HG03460 (cell line): ENCODE measurements around the gene KIRREL3.

ENCODE experiments used
- ATAC-seq: cut with Tn5 transposase; IDR thresholded peaks from one replicate; pipeline ENCODE4 v1.9.1; 2021; ENCODE audit not compliant: unreplicated experiment

KIRREL3 gene

DNA sequence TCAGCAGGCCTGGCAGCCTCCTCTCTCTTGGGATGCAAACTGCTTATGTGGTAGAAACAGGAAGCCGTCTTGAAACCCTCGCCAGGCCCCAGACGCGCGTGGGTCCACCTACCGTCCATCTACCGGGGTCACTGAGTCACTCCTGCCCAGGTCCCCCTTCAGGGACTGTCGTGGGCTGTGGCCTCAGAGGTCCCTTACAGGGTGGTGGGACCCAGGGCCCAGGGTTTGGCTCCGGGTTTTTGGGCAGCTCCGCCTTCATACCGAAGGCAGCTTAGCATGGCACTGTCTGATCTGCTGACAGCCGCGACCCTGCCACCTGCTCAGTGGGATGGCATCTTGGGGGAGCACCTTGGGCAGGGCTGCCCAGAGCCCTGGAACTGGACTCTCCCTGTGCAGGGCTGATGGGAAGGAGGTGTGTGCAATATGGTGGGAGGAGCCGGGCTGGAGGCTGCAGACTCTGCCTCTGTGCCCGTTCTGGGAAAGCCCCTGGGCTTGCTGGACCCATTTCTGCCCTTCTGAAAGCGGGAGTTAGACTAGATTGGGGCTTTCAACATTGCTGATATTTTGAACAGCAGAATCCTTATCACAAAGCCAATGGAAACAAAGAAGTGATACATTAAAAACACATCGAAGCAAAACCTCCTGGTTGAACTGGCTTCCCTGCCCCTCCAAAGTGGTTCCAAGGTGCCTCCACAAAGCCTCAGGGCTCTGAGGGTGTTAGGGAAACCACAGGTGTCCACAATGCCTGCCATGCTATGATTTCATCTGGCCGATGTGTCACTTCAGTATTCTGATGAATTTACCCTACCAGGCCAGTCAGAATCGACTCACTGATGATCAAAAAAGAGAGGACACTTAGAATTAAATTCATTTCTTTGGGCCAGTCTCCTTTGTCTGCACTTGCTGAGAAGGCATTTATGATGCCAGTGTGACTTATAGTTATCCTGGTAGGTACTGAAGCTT, 316.5 kb downstream of the KIRREL3 start:
- no peak for ATAC-seq

DNA sequence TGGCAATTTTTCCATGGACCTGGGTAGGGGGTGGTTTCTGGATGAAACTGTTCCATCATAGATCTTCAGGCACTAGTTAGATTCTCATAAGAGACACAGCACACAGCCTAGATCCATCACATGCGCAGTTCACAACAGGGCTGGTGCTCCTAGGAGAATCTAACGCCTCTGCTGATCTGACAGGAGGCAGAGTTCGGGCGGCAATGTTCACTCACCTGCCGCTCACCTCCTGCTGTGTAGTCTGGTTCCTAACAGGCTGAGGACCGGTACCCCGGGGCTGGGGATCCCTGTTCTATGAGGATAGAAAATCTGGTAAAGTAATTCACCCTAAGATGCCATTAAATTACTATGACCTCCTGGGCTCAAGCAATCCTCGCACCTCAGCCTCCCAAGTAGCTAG, 318.0 kb downstream of the KIRREL3 start:
- no peak for ATAC-seq

- ATAC-seq, result no peak
These were observed 319.9 kb downstream of the KIRREL3 start for GRCh38 chr11:126680700-126681099.

DNA sequence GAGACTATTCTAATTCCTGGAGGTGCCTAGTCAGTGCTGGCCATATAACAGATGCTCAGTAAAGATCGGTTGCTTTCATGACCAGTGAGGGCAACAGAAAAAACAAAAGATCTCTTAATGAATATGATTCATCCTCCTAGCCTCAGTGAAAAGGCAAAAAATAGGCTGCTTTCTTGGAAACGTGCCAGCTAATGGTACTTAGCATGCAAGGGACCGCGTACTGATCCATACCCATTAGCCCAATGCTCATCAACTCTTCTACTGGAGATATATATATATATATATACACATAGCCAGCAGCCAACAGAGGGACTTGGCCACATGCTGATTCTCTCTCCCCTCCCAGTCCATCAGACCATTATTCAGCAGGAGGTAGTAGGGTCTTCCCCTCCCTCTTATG, 320.4 kb downstream of the KIRREL3 start:
- ATAC-seq, result no peak

DNA sequence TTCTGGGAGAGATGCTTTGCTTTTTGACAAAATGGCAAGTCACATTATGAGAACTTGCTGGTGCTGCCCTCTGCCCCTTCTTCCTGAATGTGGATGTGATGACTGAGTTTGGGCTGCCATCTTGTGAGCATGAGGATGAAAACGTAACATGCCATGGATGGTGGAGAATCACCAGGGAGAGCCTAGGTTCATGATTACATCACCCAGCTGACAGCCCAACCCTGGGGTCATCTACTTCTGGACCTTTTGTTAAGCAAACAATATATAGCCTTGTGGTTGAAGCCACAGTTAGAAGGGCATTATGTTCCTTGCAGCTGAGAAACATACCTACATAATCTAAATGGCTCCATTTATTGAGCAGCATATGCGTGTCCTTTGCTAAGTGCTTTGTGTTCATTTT, 321.5 kb downstream of the KIRREL3 start:
- ATAC-seq, result no peak

DNA sequence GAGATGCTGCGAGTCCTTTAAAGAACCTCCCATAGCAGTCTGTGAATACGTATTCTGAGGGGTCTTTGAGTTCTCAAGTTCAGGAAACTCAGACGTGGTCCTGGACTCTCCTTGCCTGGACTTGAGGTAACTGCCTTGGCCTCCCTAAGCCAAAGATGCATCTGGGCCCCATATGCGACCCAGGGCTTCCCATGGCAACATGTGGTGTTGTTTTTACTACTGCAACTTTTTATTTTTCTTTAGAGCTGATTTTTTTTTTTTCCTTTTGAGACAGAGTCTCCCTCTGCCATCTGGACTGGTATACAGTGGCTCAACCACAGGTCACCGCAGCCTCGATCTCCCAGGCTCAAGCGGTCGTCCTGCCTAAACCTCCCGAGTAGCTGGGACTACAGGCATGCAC, 324.0 kb downstream of the KIRREL3 start:
- ATAC-seq, result no peak

GRCh38 chr11:126673319-126673718, 327.3 kb downstream of the KIRREL3 start:
- ATAC-seq, result no peak

- no peak for ATAC-seq
These were observed 331.2 kb downstream of the KIRREL3 start for GRCh38 chr11:126669416-126669815.

DNA sequence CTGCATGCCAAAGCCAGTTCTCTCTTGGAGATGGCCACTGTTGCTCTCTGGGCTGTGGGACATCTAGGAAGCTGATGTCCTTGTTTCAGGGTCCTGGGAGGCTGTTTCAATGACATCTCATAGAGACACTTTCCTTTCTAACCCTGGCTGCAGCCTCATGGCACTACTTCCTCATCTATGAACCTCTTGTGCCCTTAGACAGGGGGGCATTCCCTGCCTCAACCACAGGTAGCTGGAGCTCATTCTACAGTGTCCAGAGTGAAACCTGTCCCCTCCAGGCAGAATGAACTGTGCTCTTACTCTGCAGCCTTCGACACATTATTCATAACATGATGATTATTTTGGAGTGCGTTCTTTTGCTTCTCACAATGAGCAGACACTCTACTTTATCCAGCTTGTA, 335.9 kb downstream of the KIRREL3 start:
- no peak for ATAC-seq

DNA sequence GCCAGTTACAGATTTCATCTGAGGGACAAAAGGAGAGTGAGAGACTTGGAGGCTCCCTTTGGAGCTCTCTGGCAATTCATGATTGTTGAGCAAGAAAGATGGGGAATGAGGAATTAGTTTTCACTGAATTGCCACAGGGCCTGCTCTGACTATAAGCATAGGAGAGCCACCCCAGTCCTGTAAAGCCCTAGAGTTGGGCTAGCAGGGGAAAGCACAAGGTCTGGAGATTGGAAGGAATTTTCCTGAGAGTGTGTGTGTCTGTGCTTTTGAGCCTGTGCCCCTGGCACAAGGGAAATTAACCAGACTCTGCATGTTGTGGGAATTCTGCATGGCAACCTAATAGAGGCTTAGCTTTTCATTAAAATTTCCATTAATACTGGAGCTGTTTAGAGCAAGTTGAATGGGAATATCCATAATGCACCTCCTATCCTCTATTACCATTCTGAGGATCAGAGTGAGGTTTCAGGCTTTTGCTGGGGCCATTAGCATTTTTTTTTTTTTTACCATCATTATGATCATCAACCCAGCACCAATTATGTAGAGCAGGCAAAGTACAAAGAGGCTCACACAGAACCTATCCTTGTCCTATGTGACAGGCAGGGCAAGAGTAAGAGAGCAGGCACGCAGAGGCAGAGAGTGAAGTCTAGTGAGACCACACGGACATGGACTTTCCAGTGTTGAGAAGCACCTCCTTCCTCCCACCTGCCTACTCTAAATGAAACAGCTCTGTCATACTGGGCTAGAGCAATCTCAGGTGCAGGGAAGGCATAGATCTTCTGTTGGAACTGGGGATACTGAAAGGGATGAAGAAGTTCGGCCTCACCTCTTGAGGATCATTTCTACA, 336.6 kb downstream of the KIRREL3 start:
- ATAC-seq, result no peak

- ATAC-seq, result no peak
These were observed 338.4 kb downstream of the KIRREL3 start for GRCh38 chr11:126662035-126662790.

- no peak for ATAC-seq
These were observed 339.7 kb downstream of the KIRREL3 start for GRCh38 chr11:126660761-126661425.

- no peak for ATAC-seq
These were observed 340.2 kb downstream of the KIRREL3 start for GRCh38 chr11:126660321-126660720.

DNA sequence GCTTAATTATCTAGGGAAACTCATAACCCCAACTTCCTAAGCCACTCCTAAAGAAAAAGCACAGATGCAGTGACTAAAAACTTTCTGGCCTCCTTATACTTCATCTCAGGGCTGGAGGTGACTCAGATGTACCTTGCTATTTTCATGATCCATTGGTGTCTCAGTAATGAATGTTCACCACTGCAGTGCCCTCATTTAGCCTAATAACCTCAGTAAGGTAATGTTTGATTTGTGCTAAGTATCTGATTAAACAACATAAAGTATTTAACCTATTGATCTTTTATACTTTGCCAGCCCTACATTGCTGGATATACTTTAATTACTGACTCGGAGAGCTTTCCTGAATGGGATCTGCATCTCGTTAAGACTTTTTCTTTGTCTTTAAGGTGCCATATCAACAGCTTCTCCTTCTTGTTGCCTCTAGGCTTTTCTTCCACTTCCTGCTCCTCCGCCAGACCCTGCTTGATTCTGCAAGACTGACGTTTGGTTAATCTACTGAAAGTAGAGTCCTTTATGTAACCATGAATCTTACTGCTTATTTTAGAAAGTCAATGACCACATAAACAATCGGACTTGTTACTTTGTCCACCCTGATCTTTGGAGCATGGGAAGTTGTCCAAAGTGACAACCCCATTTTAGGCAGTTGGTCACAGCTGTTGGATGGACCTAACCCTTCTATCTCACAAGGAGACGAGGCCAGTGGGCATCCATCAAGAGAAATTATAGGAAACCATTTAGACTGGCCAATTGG, 342.1 kb downstream of the KIRREL3 start:
- no peak for ATAC-seq

DNA sequence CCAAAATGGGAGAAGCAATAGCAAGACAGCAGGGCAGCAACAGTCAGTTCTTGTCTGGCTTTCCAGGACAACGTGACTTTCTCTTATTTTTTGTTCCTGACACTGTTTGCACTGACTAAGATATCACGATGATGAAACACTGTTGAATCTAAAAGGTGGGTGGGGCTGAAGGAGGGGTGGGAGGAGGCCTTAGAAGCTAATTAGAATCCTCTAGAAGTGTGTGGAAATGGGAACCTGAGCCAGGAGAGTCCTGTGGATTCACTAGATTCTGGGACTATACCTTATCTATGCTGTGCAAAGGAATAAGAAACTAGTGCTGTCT, 344.8 kb downstream of the KIRREL3 start:
- ATAC-seq, result no peak

- ATAC-seq, result no peak
These were observed 345.4 kb downstream of the KIRREL3 start for GRCh38 chr11:126654886-126655806.

GRCh38 chr11:126653040-126653439, 347.5 kb downstream of the KIRREL3 start:
- no peak for ATAC-seq

GRCh38 chr11:126647735-126648134, 352.8 kb downstream of the KIRREL3 start:
- no peak for ATAC-seq
